IMR-90 (cell line): ENCODE measurements around the gene DGKG. TPM values are rescaled to one million over a fixed set of nuclear protein-coding genes. Genes with fewer than 3 reads are reported as not detected.

Experiments used
- ATAC-seq: fragments of 200-7000 bp; cut with Tn5 transposase; 2 replicates; pipeline ENCODE4 v1.9.1; 2020; ENCODE audit warnings: low read depth, mild to moderate bottlenecking, moderate library complexity
- BruUV-seq: library from RNA; stranded (reverse); fragments of 400-500 nt; replicated peaks from 2 replicates; lab custom pipeline; 2021; lab: Mats Ljungman, UMichigan
- CTCF ChIA-PET: fragments of 300-600 bp; formaldehyde crosslinking; extraction: SDS; loops from one replicate; lab custom pipeline; 2021; ENCODE audit warnings: antibody characterized with exemption; lab: Yijun Ruan, JAX
- POLR2A ChIA-PET: fragments of 300-600 bp; sonication (Branson Sonifier 250); formaldehyde crosslinking; loops from one replicate; lab custom pipeline; 2022; ENCODE audit warnings: antibody characterized with exemption; ENCODE audit not compliant: unreplicated experiment; lab: Charles Lee
- DNase-seq: peaks from one replicate; pipeline ENCODE4 v3.0.0; 2013
- H2AFZ ChIP-seq: replicated peaks from 2 replicates; pipeline ENCODE3; 2013; ENCODE audit warnings: low read length, mild to moderate bottlenecking; ENCODE audit not compliant: poor library complexity
- H2AK5ac ChIP-seq: 2 replicates; pipeline ENCODE4 v1.6.1; 2013; ENCODE audit warnings: low read depth, low read length, inconsistent platforms
- H2AK9ac ChIP-seq: replicated peaks from 2 replicates; pipeline ENCODE3; 2013; ENCODE audit warnings: mild to moderate bottlenecking, low read depth, low read length, moderate library complexity; ENCODE audit not compliant: poor library complexity
- H2BK120ac ChIP-seq: 2 replicates; pipeline ENCODE4 v1.6.1; 2013; ENCODE audit warnings: low read depth, low read length, inconsistent platforms
- H2BK15ac ChIP-seq: 3 replicates; pipeline ENCODE4 v1.6.1; 2013; ENCODE audit warnings: low read depth, low read length, inconsistent platforms
- H2BK20ac ChIP-seq: 2 replicates; pipeline ENCODE4 v1.6.1; 2013; ENCODE audit warnings: low read depth, mild to moderate bottlenecking, inconsistent platforms, low read length, moderate library complexity
- H2BK5ac ChIP-seq: 2 replicates; pipeline ENCODE4 v1.6.1; 2013; ENCODE audit warnings: mild to moderate bottlenecking, low read depth, low read length, inconsistent platforms; ENCODE audit not compliant: poor library complexity, severe bottlenecking
- H3K14ac ChIP-seq: replicated peaks from 2 replicates; pipeline ENCODE4 v1.6.1; 2013; ENCODE audit warnings: low read depth, low read length, inconsistent platforms
- H3K18ac ChIP-seq: 2 replicates; pipeline ENCODE4 v1.6.1; 2013; ENCODE audit warnings: low read depth, low read length, control low read depth
- H3K23ac ChIP-seq: 2 replicates; pipeline ENCODE4 v1.6.1; 2013; ENCODE audit warnings: low read depth, low read length, inconsistent platforms
- H3K27ac ChIP-seq: 2 replicates; pipeline ENCODE4 v1.5.1; 2013; ENCODE audit warnings: mild to moderate bottlenecking, control low read depth, low read length; ENCODE audit not compliant: insufficient read depth
- H3K27me3 ChIP-seq: 2 replicates; pipeline ENCODE4 v1.6.1; 2013; ENCODE audit warnings: low read length; ENCODE audit not compliant: control insufficient read depth, insufficient read depth
- H3K36me3 ChIP-seq: 2 replicates; pipeline ENCODE4 v1.6.1; 2013; ENCODE audit warnings: low read length, mixed read lengths; ENCODE audit not compliant: control insufficient read depth, insufficient read depth
- H3K4ac ChIP-seq: 2 replicates; pipeline ENCODE4 v1.6.1; 2013; ENCODE audit warnings: low read depth, low read length, inconsistent platforms
- H3K4me1 ChIP-seq: 2 replicates; pipeline ENCODE4 v1.6.1; 2013; ENCODE audit warnings: low read length, mixed read lengths; ENCODE audit not compliant: control insufficient read depth, insufficient read depth
- H3K4me2 ChIP-seq: 2 replicates; pipeline ENCODE4 v1.6.1; 2013; ENCODE audit warnings: low read depth, mild to moderate bottlenecking, control low read depth, low read length, moderate library complexity
- H3K4me3 ChIP-seq: 2 replicates; pipeline ENCODE4 v1.5.1; 2013; ENCODE audit warnings: low read depth, mild to moderate bottlenecking, control low read depth, low read length, moderate library complexity; ENCODE audit not compliant: insufficient read depth
- H3K56ac ChIP-seq: 2 replicates; pipeline ENCODE4 v1.6.1; 2013; ENCODE audit warnings: low read length, inconsistent platforms; ENCODE audit not compliant: insufficient read depth; ENCODE audit errors: extremely low read depth
- H3K79me1 ChIP-seq, 2 experiments: 2 replicates each; pipeline ENCODE4 v1.6.1; 2013; ENCODE audit warnings: low read length in 2 of 2, inconsistent platforms in 1 of 2, low read depth in 1 of 2
- H3K9ac ChIP-seq: 2 replicates; pipeline ENCODE4 v1.6.1; 2013; ENCODE audit warnings: low read depth, low read length, control low read depth
- H3K9me1 ChIP-seq: 2 replicates; pipeline ENCODE4 v1.6.1; 2013; ENCODE audit warnings: low read length, inconsistent platforms; ENCODE audit not compliant: insufficient read depth
- H3K9me3 ChIP-seq: 2 replicates; pipeline ENCODE4 v1.6.1; 2013; ENCODE audit warnings: low read length; ENCODE audit not compliant: control insufficient read depth, insufficient read depth
- H4K20me1 ChIP-seq: 2 replicates; pipeline ENCODE4 v1.6.1; 2013; ENCODE audit warnings: low read length, inconsistent platforms; ENCODE audit not compliant: insufficient read depth
- H4K5ac ChIP-seq: 2 replicates; pipeline ENCODE4 v1.6.1; 2013; ENCODE audit warnings: mild to moderate bottlenecking, low read depth, low read length, control low read depth
- H4K8ac ChIP-seq, 2 experiments: 2 replicates each; pipeline ENCODE4 v1.6.1; 2013; ENCODE audit warnings: low read depth in 2 of 2, low read length in 2 of 2, control low read depth in 1 of 2, inconsistent platforms in 1 of 2
- H4K91ac ChIP-seq: 2 replicates; pipeline ENCODE4 v1.6.1; 2013; ENCODE audit warnings: low read depth, low read length, inconsistent platforms; ENCODE audit not compliant: insufficient read depth
- BHLHE40 ChIP-seq: fragments of 150-350 bp; IDR thresholded peaks from 2 replicates; pipeline ENCODE4 v1.6.1; 2016; ENCODE audit warnings: mild to moderate bottlenecking, low read depth, low read length
- CEBPB ChIP-seq: IDR thresholded peaks from 2 replicates; pipeline ENCODE4 v1.6.1; 2012; ENCODE audit warnings: low read depth, low read length, improper control_type of control experiment
- CHD1 ChIP-seq: IDR thresholded peaks from 2 replicates; pipeline ENCODE4 v1.6.1; 2012; ENCODE audit warnings: low read depth, low read length, improper control_type of control experiment
- ELK1 ChIP-seq: fragments of 150-350 bp; IDR thresholded peaks from 2 replicates; pipeline ENCODE4 v1.6.1; 2016; ENCODE audit warnings: low read depth, mild to moderate bottlenecking, low read length, moderate library complexity, borderline replicate concordance
- FOS ChIP-seq: fragments of 150-350 bp; IDR thresholded peaks from 2 replicates; pipeline ENCODE4 v1.6.1; 2016; ENCODE audit warnings: low read depth, low read length
- MAFK ChIP-seq: IDR thresholded peaks from 2 replicates; pipeline ENCODE4 v1.6.1; 2012; ENCODE audit warnings: low read depth, low read length, improper control_type of control experiment
- MAZ ChIP-seq: IDR thresholded peaks from 2 replicates; pipeline ENCODE4 v1.6.1; 2012; ENCODE audit warnings: low read depth, mild to moderate bottlenecking, low read length, improper control_type of control experiment, moderate library complexity, borderline replicate concordance
- MXI1 ChIP-seq: IDR thresholded peaks from 2 replicates; pipeline ENCODE4 v1.6.1; 2012; ENCODE audit warnings: low read depth, mild to moderate bottlenecking, low read length, moderate library complexity, borderline replicate concordance
- NFE2L2 ChIP-seq: fragments of 150-350 bp; IDR thresholded peaks from 2 replicates; pipeline ENCODE4 v1.6.1; 2016; ENCODE audit warnings: low read depth, mild to moderate bottlenecking, low read length
- POLR2A ChIP-seq: IDR thresholded peaks from 2 replicates; pipeline ENCODE4 v1.6.1; 2012; ENCODE audit warnings: mild to moderate bottlenecking, low read depth, low read length
- RAD21 ChIP-seq: IDR thresholded peaks from 2 replicates; pipeline ENCODE4 v1.6.1; 2012; ENCODE audit warnings: low read length, improper control_type of control experiment
- RCOR1 ChIP-seq: IDR thresholded peaks from 2 replicates; pipeline ENCODE4 v1.6.1; 2012; ENCODE audit warnings: mild to moderate bottlenecking, low read length, improper control_type of control experiment; ENCODE audit not compliant: insufficient replicate concordance
- RFX5 ChIP-seq: IDR thresholded peaks from 2 replicates; pipeline ENCODE4 v1.8.0; 2012; ENCODE audit warnings: low read depth, mild to moderate bottlenecking, low read length, moderate library complexity
- SMC3 ChIP-seq: fragments of 150-350 bp; IDR thresholded peaks from 2 replicates; pipeline ENCODE4 v1.6.1; 2016; ENCODE audit warnings: low read depth, mild to moderate bottlenecking, antibody characterized with exemption, low read length, moderate library complexity
- USF2 ChIP-seq: fragments of 150-350 bp; IDR thresholded peaks from 2 replicates; pipeline ENCODE4 v1.6.1; 2017; ENCODE audit warnings: mild to moderate bottlenecking, antibody characterized with exemption, low read length, low read depth
- WGBS, 2 experiments: methylation state at CpG; one replicate each; pipeline versions ENCODE4 v1.1.5 to v1.1.7; 2013; ENCODE audit warnings: missing lambda C conversion rate in 2 of 2; ENCODE audit not compliant: insufficient read length in 1 of 2; ENCODE audit errors: extremely low coverage in 2 of 2; 5-methylcytosine and 5-hydroxymethylcytosine counted together
- dilution Hi-C: fragments of 300-500 bp; cut with HindIII; formaldehyde crosslinking; loops from one replicate; pipeline ENCODE4 v1.14.3; 2018; ENCODE audit warnings: low sequenced_read_pairs; ENCODE audit not compliant: unreplicated experiment
- in situ Hi-C: fragments of 300-500 bp; cut with MboI; formaldehyde crosslinking; loops from 3 replicates; pipeline ENCODE4 v1.14.3; 2019; ENCODE audit warnings: low sequenced_read_pairs, inconsistent platforms, mixed read lengths
- intact Hi-C: fragments of 100-400 bp; cut with micrococcal nuclease; formaldehyde crosslinking; loops from 2 replicates; pipeline ENCODE4 v1.10.0; 2022
- polyA plus RNA-seq, 3 experiments: library from polyadenylated mRNA; depleted of rRNA; stranded (reverse); fragments of >200 nt; gene quantifications; 2 replicates each; pipeline ENCODE4 v1.2.3, GENCODE V29; 2012; ENCODE audit warnings: low replicate concordance in 1 of 3
- total RNA-seq: library from RNA; depleted of rRNA; stranded (reverse); fragments of >200 nt; gene quantifications from 2 replicates; pipeline ENCODE4 v1.2.3, GENCODE V29; 2012
- TF ChIP-seq, protein P1 (sequence below): conservative IDR thresholded peaks from 2 replicates; pipeline ENCODE4 v1.5.1; 2012; ENCODE audit warnings: mild to moderate bottlenecking, low read depth, low read length, improper control_type of control experiment

The DGKG gene
- total and polyA plus RNA-seq, 2 of the 4 experiments (the other 2 are of a cell fraction): 1.2 to 4.1 TPM

GRCh38 chr3:186138272-186138981, 223.6 kb downstream of the DGKG start:
- H3K56ac ChIP-seq: no peak overlapping the region
- ATAC-seq (no peak), DNase-seq (no peak)
- no peak overlapping the region for H2AK5ac ChIP-seq
- WGBS, 2 experiments: 86% methylated on average over 6 of the region's 12 CpGs; no CpG with 5 or more reads in 1 of the 2 experiments
- H3K9ac ChIP-seq: no peak overlapping the region
- in situ Hi-C loops (no loop called here), dilution Hi-C loops (no loop called here), intact Hi-C loops (no loop called here)
- H4K20me1 ChIP-seq: no peaks in the 10 kb centered on the region
- TF ChIP-seq CHD1 (no peak), MAZ (no peak), BHLHE40 (no peak), CEBPB (no peak), MAFK (no peak), USF2 (no peak), SMC3 (no peak), FOS (no peak), MXI1 (no peak), RFX5 (no peak), RAD21 (no peak), ELK1 (no peak), NFE2L2 (no peak), POLR2A (no peak), RCOR1 (no peak)
- TF ChIP-seq, protein P1, sequence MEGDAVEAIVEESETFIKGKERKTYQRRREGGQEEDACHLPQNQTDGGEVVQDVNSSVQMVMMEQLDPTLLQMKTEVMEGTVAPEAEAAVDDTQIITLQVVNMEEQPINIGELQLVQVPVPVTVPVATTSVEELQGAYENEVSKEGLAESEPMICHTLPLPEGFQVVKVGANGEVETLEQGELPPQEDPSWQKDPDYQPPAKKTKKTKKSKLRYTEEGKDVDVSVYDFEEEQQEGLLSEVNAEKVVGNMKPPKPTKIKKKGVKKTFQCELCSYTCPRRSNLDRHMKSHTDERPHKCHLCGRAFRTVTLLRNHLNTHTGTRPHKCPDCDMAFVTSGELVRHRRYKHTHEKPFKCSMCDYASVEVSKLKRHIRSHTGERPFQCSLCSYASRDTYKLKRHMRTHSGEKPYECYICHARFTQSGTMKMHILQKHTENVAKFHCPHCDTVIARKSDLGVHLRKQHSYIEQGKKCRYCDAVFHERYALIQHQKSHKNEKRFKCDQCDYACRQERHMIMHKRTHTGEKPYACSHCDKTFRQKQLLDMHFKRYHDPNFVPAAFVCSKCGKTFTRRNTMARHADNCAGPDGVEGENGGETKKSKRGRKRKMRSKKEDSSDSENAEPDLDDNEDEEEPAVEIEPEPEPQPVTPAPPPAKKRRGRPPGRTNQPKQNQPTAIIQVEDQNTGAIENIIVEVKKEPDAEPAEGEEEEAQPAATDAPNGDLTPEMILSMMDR: no peak
- H3K9me1 ChIP-seq: no peaks in the 10 kb centered on the region; the same call in 1 of the 2 replicates
- H3K18ac ChIP-seq: no peak overlapping the region
- H3K4ac ChIP-seq: no peak overlapping the region
- no peaks in the 10 kb centered on the region for H3K79me1 ChIP-seq
- H3K23ac ChIP-seq: no peak overlapping the region
- H2BK5ac ChIP-seq: no peak overlapping the region
- H3K4me3 ChIP-seq: no peak overlapping the region
- H4K91ac ChIP-seq: no peak overlapping the region
- H4K8ac ChIP-seq: no peak overlapping the region
- no peaks in the 10 kb centered on the region for H3K4me1 ChIP-seq
- no peak overlapping the region for H3K14ac ChIP-seq
- no peak overlapping the region for H4K5ac ChIP-seq
- H3K27me3 ChIP-seq: peaks cover 31% of the 10 kb centered on the region
- H2AK9ac ChIP-seq: no peak overlapping the region
- H2BK15ac ChIP-seq: no peak overlapping the region
- H2BK20ac ChIP-seq: no peak overlapping the region
- BruUV-seq: no TSS peak
- ChIA-PET POLR2A (no interaction called here), CTCF (no interaction called here)
- no peak overlapping the region for H2BK120ac ChIP-seq
- H3K27ac ChIP-seq: no peak overlapping the region
- H2AFZ ChIP-seq: no peak overlapping the region
- H3K9me3 ChIP-seq: no peaks in the 10 kb centered on the region
- H3K36me3 ChIP-seq: no peaks in the 10 kb centered on the region
- H3K4me2 ChIP-seq: no peak overlapping the region
